Keratinocyte (primary cell): ENCODE results near the gene CA7.

Experiments
- EZH2 ChIP-seq: IDR thresholded peaks from one replicate; pipeline ENCODE4 v1.6.1; 2012; ENCODE audit warnings: inconsistent platforms, mild to moderate bottlenecking, low read length, moderate library complexity
- TF ChIP-seq, protein P1 (sequence below), 3 experiments: IDR thresholded peaks in 1 of 3; conservative IDR thresholded peaks in 1 of 3; optimal IDR thresholded peaks in 1 of 3; 2 replicates in 2 of 3; 3 replicates in 1 of 3; pipeline versions ENCODE3 to v1.5.1; 2011; ENCODE audit warnings: low read length in 3 of 3, mild to moderate bottlenecking in 3 of 3, moderate library complexity in 2 of 3, control low read depth in 1 of 3, inconsistent platforms in 1 of 3; ENCODE audit not compliant: insufficient read depth in 2 of 3; ENCODE audit errors: extremely low read depth in 1 of 3

DNA sequence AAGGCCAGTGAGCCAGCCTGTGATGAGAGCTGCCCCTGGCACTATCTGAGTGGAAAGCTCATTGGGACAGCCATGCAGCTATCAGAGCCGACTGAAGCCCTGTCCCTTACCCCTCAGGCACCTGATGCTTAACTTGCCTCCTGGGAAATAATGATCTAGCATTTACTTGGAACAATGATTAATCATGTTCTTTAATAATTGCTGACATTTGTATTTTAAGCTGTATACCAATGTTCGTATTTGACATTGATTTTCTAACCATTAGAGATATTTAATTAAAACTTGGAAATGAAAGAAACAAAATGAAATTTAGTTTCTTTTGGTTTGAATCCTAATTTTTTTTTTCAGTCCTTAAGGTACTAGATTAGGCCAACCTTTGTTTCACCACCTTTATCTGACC lies 46.6 kb downstream of the CA7 start:
- TF ChIP-seq, protein P1, sequence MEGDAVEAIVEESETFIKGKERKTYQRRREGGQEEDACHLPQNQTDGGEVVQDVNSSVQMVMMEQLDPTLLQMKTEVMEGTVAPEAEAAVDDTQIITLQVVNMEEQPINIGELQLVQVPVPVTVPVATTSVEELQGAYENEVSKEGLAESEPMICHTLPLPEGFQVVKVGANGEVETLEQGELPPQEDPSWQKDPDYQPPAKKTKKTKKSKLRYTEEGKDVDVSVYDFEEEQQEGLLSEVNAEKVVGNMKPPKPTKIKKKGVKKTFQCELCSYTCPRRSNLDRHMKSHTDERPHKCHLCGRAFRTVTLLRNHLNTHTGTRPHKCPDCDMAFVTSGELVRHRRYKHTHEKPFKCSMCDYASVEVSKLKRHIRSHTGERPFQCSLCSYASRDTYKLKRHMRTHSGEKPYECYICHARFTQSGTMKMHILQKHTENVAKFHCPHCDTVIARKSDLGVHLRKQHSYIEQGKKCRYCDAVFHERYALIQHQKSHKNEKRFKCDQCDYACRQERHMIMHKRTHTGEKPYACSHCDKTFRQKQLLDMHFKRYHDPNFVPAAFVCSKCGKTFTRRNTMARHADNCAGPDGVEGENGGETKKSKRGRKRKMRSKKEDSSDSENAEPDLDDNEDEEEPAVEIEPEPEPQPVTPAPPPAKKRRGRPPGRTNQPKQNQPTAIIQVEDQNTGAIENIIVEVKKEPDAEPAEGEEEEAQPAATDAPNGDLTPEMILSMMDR (optimal IDR thresholded peaks at IDR 0.05 in 1 of 3, IDR thresholded peaks at IDR 0.05 in 1 of 3, conservative IDR thresholded peaks at IDR 0.05 in 1 of 3; ENCODE audit: extremely low read depth in 1 of 3, insufficient read depth in 2 of 3, low read length in 3 of 3), result no peak
- no peak for TF ChIP-seq EZH2
